Fibroblast of skin of abdomen (primary cell): ENCODE data around the gene DGKK. TPM values are rescaled to one million over a fixed set of nuclear protein-coding genes. Genes with fewer than 3 reads are reported as not detected.

ENCODE experiments used
- DNase-seq: peaks from one replicate; pipeline ENCODE4 v3.0.0-alpha.2; 2013
- polyA plus RNA-seq, 2 experiments: library from polyadenylated mRNA; unstranded; fragments of 120-200 nt; gene quantifications; one replicate each; pipeline ENCODE4 v1.2.1, GENCODE V29; 2013; ENCODE audit not compliant: insufficient read length in 2 of 2

Gene DGKK
- not detected for polyA plus RNA-seq (2013, experiment 1 of 2; ENCODE audit: insufficient read length)
- not detected for polyA plus RNA-seq (2013, experiment 2 of 2; ENCODE audit: insufficient read length)

- DNase-seq: no peak
Observed at GRCh38 chrX:50470103-50471031, at the start of gene DGKK. TSS of gene DGKK (minus strand) at chrX:50470825. CDS start at chrX:50470678, 147 bp downstream.

GRCh38 chrX:50514811-50515210 is 44.2 kb upstream of the DGKK start:
- no peak for DNase-seq

DNA sequence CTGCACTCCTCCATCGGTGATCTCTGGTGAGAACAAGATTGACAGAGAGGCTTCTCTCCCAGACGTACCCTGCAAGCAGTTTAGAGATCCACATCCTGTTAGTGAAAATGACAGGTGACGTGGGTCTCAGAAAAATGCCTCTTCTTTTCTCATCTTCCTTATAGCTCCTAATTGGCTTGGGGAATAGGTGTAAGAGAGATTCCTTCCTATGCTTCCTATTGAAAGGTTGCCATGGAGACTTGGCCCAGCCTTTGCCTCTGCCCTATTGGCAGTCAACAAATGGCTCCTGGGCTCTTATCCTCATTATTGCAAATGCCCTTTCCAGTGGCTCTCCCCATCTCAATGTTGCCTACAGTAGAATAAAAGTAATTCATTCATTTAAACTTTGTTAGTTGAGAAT is 26.5 kb upstream of the DGKK start:
- DNase-seq: no peak

- DNase-seq: no peak
Observed at GRCh38 chrX:50495616-50496015, 25.0 kb upstream of the DGKK start.

- DNase-seq: no peak
Observed at GRCh38 chrX:50492720-50493119, 22.1 kb upstream of the DGKK start.

GRCh38 chrX:50484662-50485061 is 14.0 kb upstream of the DGKK start:
- no peak for DNase-seq

GRCh38 chrX:50483283-50483682 is 12.7 kb upstream of the DGKK start:
- no peak for DNase-seq

GRCh38 chrX:50475208-50475607 is 4.6 kb upstream of the DGKK start:
- no peak for DNase-seq

DNA sequence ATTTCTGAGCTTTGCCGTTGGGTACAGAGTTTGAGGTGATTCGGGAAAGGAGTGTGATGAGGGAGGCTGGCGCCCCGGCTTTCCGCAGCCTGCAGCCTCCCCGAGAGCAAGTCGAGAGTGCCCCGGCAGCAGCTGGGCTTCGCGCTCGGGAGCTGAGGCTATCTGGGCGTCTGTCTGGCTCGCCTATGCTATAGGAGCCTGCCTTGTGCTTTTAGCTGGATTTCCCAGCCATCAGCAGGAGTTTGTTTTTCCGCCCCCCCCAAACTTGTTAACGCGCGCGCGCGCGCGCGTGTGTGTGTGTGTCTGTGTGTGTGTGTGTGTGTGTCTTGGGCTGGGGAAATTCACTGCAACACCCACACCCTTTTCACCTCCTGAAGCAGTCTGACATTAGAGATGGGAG is 765 bp upstream of the DGKK start:
- no peak for DNase-seq

- no peak for DNase-seq
Observed at GRCh38 chrX:50469206-50469605, 1.4 kb downstream of the DGKK start.

GRCh38 chrX:50459615-50460014 is 11.0 kb downstream of the DGKK start:
- no peak for DNase-seq

DNA sequence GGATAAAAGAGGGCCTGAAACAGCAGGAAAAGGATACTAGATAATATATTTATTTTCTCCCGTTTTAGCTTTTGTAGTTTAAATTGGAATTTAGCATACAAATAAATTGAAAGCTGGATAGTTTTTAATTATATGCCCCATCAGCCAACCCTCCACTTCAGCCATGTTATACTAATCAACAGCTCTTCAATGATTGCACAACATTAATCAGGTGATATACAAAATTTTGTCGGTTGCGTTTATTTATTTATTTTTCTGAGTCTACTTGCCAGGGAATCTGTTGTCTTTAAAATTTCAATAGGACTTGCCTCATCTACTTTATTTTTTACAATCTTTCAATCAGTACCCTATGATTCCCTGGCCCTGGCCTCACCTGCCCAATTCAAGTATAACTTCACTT is 12.1 kb downstream of the DGKK start:
- DNase-seq: no peak

DNA sequence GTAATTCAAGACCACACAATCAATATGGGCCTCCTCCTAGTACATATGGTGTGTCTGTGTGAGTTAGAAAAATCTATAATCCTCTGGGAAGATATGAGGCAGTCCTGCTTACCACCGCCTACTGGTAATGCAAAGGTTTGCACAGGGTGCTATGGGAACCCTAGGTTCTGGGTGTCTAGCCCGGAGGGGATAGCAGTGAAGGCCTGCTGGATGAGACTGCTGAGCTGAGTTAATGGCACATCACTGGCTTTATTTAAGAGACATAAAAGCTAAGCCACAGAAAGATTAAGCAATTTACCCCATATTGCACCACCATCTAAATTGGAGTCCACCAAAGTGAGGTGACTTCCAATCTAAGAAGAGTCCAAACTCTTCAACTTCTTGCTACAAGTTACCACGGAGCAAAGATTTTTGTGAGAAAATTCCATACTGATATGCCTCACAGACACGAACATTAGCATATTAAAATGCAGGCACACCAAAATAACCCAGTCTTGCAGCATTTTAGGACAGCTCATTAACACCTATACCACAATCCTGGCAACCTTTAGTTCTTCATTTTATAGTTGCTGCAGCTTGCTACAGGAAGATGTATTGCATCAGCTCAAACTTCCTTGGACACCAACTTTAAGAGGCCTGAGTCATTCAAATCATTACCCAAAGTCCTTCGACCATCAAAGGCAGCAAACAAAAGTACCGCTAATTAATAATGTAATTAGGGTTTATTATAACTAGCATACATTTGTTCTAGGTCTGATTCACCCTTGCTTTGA is 13.7 kb downstream of the DGKK start:
- no peak for DNase-seq

DNA sequence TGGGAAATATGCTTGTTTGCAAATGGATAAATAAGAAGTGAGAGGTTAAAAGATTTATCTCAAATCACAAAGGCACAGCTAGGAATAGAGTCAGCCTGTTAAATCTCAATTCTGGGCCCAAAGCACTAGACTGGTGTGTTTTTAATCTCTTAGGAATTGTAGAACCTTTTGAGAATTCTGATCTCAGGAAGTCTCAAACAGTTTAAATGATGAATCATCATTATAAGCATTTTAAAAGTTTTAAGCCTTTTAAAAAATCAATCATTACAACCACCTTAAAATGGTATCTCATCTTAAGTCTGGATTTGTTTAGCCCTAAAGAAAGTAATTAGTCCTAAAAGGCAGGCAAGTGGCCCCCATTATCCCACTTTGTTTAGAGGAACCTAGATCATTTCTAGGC is 17.8 kb downstream of the DGKK start:
- DNase-seq: no peak

- DNase-seq: no peak
Observed at GRCh38 chrX:50450324-50450723, 20.3 kb downstream of the DGKK start.

DNA sequence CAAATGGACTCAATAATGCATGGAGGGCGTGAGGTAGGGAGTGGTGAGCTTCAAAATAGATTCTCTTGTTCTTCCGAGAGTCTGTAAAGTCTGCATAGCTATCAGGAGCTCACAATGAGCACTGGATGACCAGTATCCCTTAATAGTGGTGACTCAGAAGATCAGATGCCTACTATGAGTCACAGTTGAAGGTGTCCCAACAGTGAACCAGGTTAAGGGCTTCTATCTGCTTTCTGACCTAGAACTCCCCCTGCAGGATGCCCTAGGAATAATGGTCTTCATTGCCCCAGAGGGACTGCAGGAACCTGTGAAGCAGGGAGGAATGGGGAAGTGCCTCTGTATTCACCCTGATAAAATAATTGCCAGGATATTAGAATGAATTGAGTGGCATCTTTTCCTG is 22.1 kb downstream of the DGKK start:
- DNase-seq: no peak

DNA sequence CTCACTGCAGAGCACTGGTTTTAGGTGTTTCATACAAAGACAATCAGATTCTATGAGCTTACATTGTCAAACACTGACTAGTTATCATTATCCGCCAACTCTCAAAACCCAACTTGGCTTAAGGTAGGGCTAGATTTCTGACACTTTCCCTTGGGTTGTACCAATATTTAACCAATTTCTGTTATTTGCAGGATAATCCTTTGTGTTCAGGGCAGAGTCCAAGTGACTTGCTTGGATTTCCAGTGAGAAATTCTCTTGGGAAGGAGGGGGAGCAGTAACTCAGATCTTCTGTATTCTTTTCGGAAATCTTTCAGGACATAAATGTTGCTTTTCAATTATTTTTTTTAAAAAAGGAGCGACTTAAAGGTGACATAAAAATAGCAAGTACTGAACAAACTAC is 23.1 kb downstream of the DGKK start:
- DNase-seq: no peak

GRCh38 chrX:50442426-50443116 is 28.1 kb downstream of the DGKK start:
- no peak for DNase-seq

- DNase-seq: no peak
Observed at GRCh38 chrX:50436797-50437196, 33.8 kb downstream of the DGKK start.

- DNase-seq: no peak
Observed at GRCh38 chrX:50432829-50433289, 37.8 kb downstream of the DGKK start.

GRCh38 chrX:50431623-50432022 is 39.0 kb downstream of the DGKK start:
- DNase-seq: no peak

- DNase-seq: no peak
Observed at GRCh38 chrX:50430917-50431575, 39.6 kb downstream of the DGKK start.
